Measurements from ENCODE around the gene CXCL5.
"Not testable (repeated sequence)": the region's sequence is repeated elsewhere in the genome, so short reads cannot be mapped to it uniquely, and the experiment has no call there.

The CXCL5 gene

DNA sequence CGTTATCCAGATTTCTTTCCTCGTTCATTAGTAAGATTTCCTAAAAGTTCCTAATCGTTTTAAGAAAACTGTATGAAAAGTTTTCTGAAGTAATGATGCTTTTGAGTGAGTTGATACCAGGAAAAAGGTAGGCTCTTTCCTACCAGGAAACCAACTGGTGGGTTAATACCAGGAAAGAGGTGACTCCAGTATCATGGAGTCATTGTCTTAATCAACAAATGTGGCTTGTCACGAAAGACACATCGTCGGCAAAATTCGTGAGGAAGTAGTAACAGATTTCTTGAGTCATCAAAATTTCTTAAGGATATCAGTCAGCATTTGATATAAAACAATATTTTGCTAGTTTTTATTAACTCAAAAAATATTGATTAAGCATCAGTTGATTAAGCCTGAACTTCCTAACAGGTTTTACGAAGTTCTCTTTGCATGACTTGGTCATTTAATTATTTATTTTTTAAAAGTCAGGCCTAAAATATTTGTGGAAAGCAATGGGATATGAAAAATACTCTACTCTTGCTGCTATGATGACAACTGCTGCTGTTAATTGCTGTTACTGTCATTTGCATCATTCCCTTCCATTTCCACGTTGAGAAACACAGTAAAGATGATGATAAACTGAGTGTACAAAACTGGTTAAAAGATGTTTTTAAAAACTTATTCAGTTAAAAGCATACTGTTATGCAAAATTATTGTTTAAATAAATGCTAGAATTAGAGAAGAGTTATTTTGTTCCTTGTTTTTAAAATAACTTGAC is 7.3 kb downstream of the CXCL5 start:
- Histone ChIP-seq H3K36me3 (ENCODE audit: control insufficient read depth in 2 of 2, insufficient read depth in 2 of 2, low read length in 2 of 2) (no peaks in the 10 kb centered on the region), H3K4me1 (ENCODE audit: control insufficient read depth, insufficient read depth, low read length) (no peaks in the 10 kb centered on the region), H3K4me3 (ENCODE audit: low read length in 2 of 2) (no peak overlapping the region), H3K27me3 (ENCODE audit: control insufficient read depth in 1 of 2, insufficient read depth in 2 of 2, low read length in 2 of 2) (no peaks in the 10 kb centered on the region), H3K9ac (ENCODE audit: low read length in 2 of 2) (no peak overlapping the region), H3K27ac (ENCODE audit: low read length) (no peak overlapping the region), H3K9me3 (ENCODE audit: control insufficient read depth in 2 of 2, low read length in 2 of 2) (no peaks in the 10 kb centered on the region)

DNA sequence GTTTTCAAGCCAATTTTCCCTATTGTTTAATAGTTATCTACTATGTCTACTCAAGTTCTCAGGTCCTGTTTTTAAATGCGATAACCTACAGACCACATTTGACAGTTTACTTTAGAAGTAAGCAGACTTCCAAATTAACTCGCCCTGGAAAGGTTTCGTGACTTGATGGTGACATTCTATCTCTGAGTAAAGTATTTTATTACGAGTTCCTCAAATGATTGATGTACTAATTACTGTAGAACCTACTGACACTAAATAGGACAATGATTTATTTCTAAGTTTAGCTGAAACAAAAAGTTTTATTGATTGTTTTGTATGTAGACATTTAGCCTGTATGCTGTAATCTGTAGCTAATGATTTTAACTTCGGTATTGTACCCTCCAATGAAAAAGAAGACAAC is 8.5 kb downstream of the CXCL5 start:
- Histone ChIP-seq H3K4me1 (ENCODE audit: control insufficient read depth, insufficient read depth, low read length) (no peaks in the 10 kb centered on the region), H3K27ac (ENCODE audit: low read length) (no peak overlapping the region), H3K4me3 (ENCODE audit: low read length in 2 of 2) (no peak overlapping the region)

DNA sequence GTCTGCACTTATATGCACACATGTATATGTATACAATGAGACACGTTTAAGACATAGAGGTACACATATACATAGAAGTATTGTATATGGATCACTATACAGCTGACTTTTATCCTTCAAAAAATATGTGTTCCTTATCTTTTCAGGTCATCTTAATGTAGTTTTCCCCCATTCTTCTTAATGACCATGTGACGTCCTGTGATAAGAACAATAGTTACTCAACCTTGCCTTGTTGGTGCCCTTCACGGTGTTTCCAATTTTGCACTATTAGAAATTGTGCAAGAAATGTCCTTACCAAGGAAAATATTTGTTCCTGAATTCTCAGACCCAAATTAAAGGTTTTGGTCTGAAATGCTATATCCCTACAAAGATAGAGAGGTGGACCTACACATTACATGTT is 9.4 kb downstream of the CXCL5 start:
- Histone ChIP-seq H3K4me3 (ENCODE audit: low read length in 2 of 2) (no peak overlapping the region), H3K27me3 (ENCODE audit: control insufficient read depth in 1 of 2, insufficient read depth in 2 of 2, low read length in 2 of 2) (no peaks in the 10 kb centered on the region), H3K27ac (ENCODE audit: low read length) (no peak overlapping the region), H3K36me3 (ENCODE audit: control insufficient read depth in 2 of 2, insufficient read depth in 2 of 2, low read length in 2 of 2) (no peaks in the 10 kb centered on the region), H3K9ac (ENCODE audit: low read length in 2 of 2) (no peak overlapping the region), H3K9me3 (ENCODE audit: control insufficient read depth in 2 of 2, low read length in 2 of 2) (no peaks in the 10 kb centered on the region), H3K4me1 (ENCODE audit: control insufficient read depth, insufficient read depth, low read length) (no peaks in the 10 kb centered on the region)

More for the DNA sequence above, 8.5 kb downstream of the CXCL5 start:
- no peaks in the 10 kb centered on the region for H3K36me3 ChIP-seq (ENCODE audit: control insufficient read depth in 2 of 2, insufficient read depth in 2 of 2, low read length in 2 of 2)
- no peaks in the 10 kb centered on the region for H3K27me3 ChIP-seq (ENCODE audit: control insufficient read depth in 1 of 2, insufficient read depth in 2 of 2, low read length in 2 of 2)
- no peak overlapping the region for H3K9ac ChIP-seq (ENCODE audit: low read length in 2 of 2)
- H3K9me3 ChIP-seq (ENCODE audit: control insufficient read depth in 2 of 2, low read length in 2 of 2): no peaks in the 10 kb centered on the region

DNA sequence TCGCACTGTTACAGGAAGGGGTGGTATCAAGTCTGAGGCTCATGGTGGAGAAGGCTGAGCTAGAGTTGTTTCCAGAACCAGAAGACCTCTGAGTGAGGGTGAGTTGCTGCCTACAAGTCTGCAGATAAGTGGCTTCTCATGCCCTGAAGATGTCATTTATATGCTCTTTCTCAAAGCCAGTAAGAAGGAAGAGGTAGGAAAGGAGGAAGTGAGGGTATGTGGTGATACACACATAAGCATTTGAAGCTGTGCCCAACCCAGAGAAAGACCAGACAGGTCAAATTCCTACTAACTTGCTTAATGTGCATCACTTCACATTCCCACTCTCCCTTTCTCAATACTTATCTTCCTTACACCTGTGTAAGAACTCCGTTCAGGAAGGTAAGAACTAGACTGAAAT is 10.4 kb downstream of the CXCL5 start, which contains the start of gene PPBP:
Gene PPBP (minus strand): TSS at position 130 of the 400 bp plus-strand sequence. CDS start 87 bp downstream, at position 43.
- H3K27me3 ChIP-seq (ENCODE audit: control insufficient read depth in 1 of 2, insufficient read depth in 2 of 2, low read length in 2 of 2): no peaks in the 10 kb centered on the region

DNA sequence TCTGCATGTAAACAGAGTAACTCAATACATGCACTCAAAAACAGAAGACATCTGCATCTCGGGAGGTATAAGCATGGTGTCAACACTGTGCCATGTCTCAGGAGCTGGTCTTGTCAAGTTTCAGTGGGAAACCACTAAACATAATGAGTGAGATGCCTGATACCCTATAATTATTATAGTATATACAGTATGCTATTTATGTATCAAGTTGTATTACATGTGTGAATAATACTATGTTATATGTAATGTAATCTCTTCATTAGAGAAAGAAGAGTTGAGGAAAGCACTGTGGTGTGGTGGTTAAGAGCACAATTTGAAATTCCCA is 13.0 kb downstream of the CXCL5 start:
- Histone ChIP-seq H3K9ac (ENCODE audit: low read length in 2 of 2) (no peak overlapping the region), H3K4me3 (ENCODE audit: low read length in 2 of 2) (no peak overlapping the region), H3K27ac (ENCODE audit: low read length) (no peak overlapping the region), H3K4me1 (ENCODE audit: control insufficient read depth, insufficient read depth, low read length) (no peaks in the 10 kb centered on the region), H3K27me3 (ENCODE audit: control insufficient read depth in 1 of 2, insufficient read depth in 2 of 2, low read length in 2 of 2) (peaks cover 0 to 2% of the 10 kb centered on the region in 2 donors), H3K9me3 (ENCODE audit: control insufficient read depth in 2 of 2, low read length in 2 of 2) (no peaks in the 10 kb centered on the region), H3K36me3 (ENCODE audit: control insufficient read depth in 2 of 2, insufficient read depth in 2 of 2, low read length in 2 of 2) (no peaks in the 10 kb centered on the region)

More for the DNA sequence above, 10.4 kb downstream of the CXCL5 start, which contains the start of gene PPBP:
- no peaks in the 10 kb centered on the region for H3K36me3 ChIP-seq (ENCODE audit: control insufficient read depth in 2 of 2, insufficient read depth in 2 of 2, low read length in 2 of 2)
- no peaks in the 10 kb centered on the region for H3K9me3 ChIP-seq (ENCODE audit: control insufficient read depth in 2 of 2, low read length in 2 of 2)
- no peak within 1 kb of the TSS for H3K4me3 ChIP-seq (ENCODE audit: low read length in 2 of 2)
- no peak within 1 kb of the TSS for H3K9ac ChIP-seq (ENCODE audit: low read length in 2 of 2)
- H3K4me1 ChIP-seq (ENCODE audit: control insufficient read depth, insufficient read depth, low read length): no peaks in the 10 kb centered on the region
- H3K27ac ChIP-seq (ENCODE audit: low read length): no peak within 1 kb of the TSS

DNA sequence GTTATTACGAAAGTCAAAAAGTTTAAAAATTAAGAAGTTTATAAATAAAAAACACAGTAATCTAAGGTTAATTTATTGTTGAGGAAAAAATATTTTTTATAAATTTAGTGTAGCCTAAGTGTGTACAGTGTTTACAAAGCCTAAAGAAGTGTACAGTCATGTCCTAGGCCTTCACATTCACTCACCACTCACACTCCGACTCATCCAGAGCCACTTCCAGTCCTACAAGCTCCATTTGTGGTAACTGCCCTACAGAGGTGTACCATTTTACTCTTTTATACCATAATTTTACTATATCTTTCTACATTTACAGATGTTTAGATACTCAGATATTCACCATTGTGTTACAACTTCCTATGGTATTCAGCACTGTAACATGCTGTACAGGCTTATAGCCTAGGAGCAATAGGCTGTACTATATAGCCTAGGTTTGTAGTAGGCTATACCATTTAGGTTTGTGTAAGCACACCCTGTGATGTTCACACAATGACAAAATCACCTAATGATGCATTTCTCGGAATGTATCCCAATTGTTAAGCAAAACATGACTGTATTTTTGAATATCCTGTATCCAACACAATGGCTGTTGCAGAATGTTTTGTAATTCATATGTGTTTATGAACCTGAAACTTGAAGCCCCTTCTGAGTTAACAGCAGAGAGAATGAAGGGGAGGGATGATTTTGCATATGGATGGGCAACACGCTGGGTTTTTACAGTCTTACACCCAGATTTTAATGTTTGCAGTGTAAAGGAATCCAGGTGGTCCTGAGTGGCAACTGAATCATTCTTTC is 13.5 kb downstream of the CXCL5 start:
- H3K4me1 ChIP-seq (ENCODE audit: control insufficient read depth, insufficient read depth, low read length): no peaks in the 10 kb centered on the region
- peaks cover 0 to 2% of the 10 kb centered on the region in 2 donors for H3K27me3 ChIP-seq (ENCODE audit: control insufficient read depth in 1 of 2, insufficient read depth in 2 of 2, low read length in 2 of 2)
- H3K9ac ChIP-seq (ENCODE audit: low read length in 2 of 2): no peak overlapping the region
- no peak overlapping the region for H3K4me3 ChIP-seq (ENCODE audit: low read length in 2 of 2)
- H3K36me3 ChIP-seq (ENCODE audit: control insufficient read depth in 2 of 2, insufficient read depth in 2 of 2, low read length in 2 of 2): no peaks in the 10 kb centered on the region
- no peak overlapping the region for H3K27ac ChIP-seq (ENCODE audit: low read length)
- H3K9me3 ChIP-seq (ENCODE audit: control insufficient read depth in 2 of 2, low read length in 2 of 2): no peaks in the 10 kb centered on the region

DNA sequence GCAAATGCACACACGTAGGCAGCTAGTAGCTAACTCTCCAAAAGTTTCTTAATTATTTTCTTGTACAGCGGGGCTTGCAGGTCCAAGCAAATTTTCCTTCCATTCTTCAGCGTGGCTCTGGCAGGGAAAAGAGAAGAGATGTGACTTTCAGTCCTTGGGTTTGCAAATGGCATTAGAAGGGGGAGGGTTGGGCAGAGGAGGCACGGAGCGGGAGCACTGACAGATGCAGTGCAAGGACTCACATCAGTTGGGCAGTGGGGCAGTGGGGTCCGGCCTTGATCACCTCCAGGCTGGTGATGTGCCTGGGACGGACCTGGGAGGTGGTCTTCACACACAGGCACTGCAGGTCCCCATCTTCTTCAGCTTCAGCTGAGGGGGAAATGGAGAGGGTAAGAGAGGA is 17.3 kb downstream of the CXCL5 start:
- H3K27ac ChIP-seq (ENCODE audit: low read length); H3K4me3 ChIP-seq (ENCODE audit: low read length in 2 of 2); H3K36me3 ChIP-seq (ENCODE audit: control insufficient read depth in 2 of 2, insufficient read depth in 2 of 2, low read length in 2 of 2); H3K27me3 ChIP-seq (ENCODE audit: control insufficient read depth in 1 of 2, insufficient read depth in 2 of 2, low read length in 2 of 2); H3K4me1 ChIP-seq (ENCODE audit: control insufficient read depth, insufficient read depth, low read length); H3K9me3 ChIP-seq (ENCODE audit: control insufficient read depth in 2 of 2, low read length in 2 of 2); H3K9ac ChIP-seq (ENCODE audit: low read length in 2 of 2): not testable (repeated sequence)

DNA sequence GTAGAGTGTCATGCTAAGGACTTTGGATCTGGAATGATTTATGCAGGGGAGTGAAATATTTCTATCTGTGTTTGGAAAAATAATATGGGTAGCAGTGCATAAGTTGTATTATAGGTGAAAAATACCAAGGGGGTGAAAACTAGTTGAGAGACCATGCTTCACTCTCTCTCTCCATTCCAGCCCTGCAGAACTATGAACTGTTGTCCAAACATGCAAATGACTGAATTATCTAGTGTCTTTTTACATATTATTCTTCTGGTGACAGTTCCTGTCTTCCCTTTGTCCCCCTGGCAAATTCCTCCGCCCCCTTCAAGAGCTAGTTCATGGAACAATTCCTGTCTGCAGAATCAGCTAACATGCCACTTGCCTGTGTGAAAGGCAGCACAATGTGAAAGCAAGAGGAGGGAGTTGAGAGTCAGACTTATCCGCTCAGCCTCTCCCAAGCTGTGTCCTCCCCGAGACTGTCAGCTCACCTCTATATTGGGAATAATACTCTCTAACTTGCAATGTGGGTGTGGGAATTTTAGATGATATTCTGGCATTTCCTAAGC is 19.0 kb downstream of the CXCL5 start:
- no peaks in the 10 kb centered on the region for H3K4me1 ChIP-seq (ENCODE audit: control insufficient read depth, insufficient read depth, low read length)
- peaks cover 0 to 2% of the 10 kb centered on the region in 2 donors for H3K27me3 ChIP-seq (ENCODE audit: control insufficient read depth in 1 of 2, insufficient read depth in 2 of 2, low read length in 2 of 2)
- H3K4me3 ChIP-seq (ENCODE audit: low read length in 2 of 2): no peak overlapping the region
- no peaks in the 10 kb centered on the region for H3K36me3 ChIP-seq (ENCODE audit: control insufficient read depth in 2 of 2, insufficient read depth in 2 of 2, low read length in 2 of 2)
- no peak overlapping the region for H3K9ac ChIP-seq (ENCODE audit: low read length in 2 of 2)
- no peak overlapping the region for H3K27ac ChIP-seq (ENCODE audit: low read length)
- H3K9me3 ChIP-seq (ENCODE audit: control insufficient read depth in 2 of 2, low read length in 2 of 2): no peaks in the 10 kb centered on the region

DNA sequence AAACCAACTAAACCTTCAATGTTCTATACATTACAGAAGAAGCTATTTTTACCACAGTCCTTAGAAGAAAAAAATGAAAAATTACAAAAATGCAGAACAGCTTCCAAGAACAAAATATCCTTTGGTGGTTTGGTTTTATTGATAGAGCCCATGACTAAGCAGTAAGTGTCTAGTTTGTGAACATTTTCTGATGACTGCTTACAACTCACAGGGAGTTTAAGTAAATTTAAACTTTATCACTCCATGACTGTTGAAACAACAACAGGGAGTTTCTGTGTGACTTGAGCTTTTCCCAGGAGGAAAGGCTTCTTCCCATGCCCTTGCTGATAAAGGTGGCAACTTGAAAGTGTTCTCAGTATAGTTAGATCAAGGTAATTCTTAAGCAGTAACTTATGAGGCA is 19.6 kb downstream of the CXCL5 start:
- Histone ChIP-seq H3K36me3 (ENCODE audit: control insufficient read depth in 2 of 2, insufficient read depth in 2 of 2, low read length in 2 of 2) (no peaks in the 10 kb centered on the region), H3K27me3 (ENCODE audit: control insufficient read depth in 1 of 2, insufficient read depth in 2 of 2, low read length in 2 of 2) (peaks cover 0 to 2% of the 10 kb centered on the region in 2 donors), H3K9me3 (ENCODE audit: control insufficient read depth in 2 of 2, low read length in 2 of 2) (no peaks in the 10 kb centered on the region), H3K4me3 (ENCODE audit: low read length in 2 of 2) (no peak overlapping the region), H3K4me1 (ENCODE audit: control insufficient read depth, insufficient read depth, low read length) (no peaks in the 10 kb centered on the region), H3K9ac (ENCODE audit: low read length in 2 of 2) (no peak overlapping the region), H3K27ac (ENCODE audit: low read length) (no peak overlapping the region)

DNA sequence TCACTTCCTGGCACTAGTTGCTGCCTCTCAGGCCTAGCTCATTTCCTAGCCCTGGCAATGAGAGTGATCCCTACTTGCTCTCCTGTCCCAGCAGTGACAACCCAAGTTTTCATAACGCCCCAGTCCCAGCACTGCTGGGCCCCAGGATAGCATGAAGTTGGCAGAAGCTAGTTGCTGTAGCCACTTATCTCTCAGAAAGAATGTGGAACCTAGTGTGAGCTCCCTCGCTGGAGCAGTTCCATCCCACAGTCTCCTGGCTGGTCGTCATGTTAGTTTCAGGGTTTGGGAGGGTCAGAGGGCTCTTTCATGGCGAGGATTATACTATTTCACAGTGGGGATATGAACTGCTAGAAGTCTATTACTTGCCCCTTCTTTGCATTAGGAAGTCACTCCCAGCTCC is 21.8 kb downstream of the CXCL5 start:
- H3K27ac ChIP-seq (ENCODE audit: low read length): no peak overlapping the region
- peaks cover 0 to 2% of the 10 kb centered on the region in 2 donors for H3K27me3 ChIP-seq (ENCODE audit: control insufficient read depth in 1 of 2, insufficient read depth in 2 of 2, low read length in 2 of 2)
- H3K4me3 ChIP-seq (ENCODE audit: low read length in 2 of 2): no peak overlapping the region
- H3K9me3 ChIP-seq (ENCODE audit: control insufficient read depth in 2 of 2, low read length in 2 of 2): no peaks in the 10 kb centered on the region
- H3K36me3 ChIP-seq (ENCODE audit: control insufficient read depth in 2 of 2, insufficient read depth in 2 of 2, low read length in 2 of 2): no peaks in the 10 kb centered on the region
- H3K9ac ChIP-seq (ENCODE audit: low read length in 2 of 2): no peak overlapping the region
- H3K4me1 ChIP-seq (ENCODE audit: control insufficient read depth, insufficient read depth, low read length): no peaks in the 10 kb centered on the region

DNA sequence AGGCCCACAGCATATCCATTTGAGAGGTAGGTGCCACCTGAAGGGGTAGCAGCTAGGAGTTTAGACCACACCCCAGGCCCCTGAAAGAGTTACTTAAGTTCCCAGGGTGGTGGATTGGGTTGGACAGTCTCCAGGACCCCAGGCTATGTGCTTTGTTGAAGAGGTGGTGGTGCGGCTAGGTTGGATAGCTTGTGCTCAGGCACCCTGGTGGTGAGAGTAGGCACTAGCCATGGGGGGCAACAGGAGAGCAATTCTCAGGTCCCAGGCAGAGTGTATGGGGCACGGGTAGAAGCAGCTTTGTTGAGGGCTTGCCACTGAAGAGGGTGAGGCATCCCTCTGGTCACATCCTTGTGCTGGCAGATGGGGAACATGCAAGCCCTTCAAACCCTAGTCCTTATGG is 22.3 kb downstream of the CXCL5 start:
- Histone ChIP-seq H3K27me3 (ENCODE audit: control insufficient read depth in 1 of 2, insufficient read depth in 2 of 2, low read length in 2 of 2) (no peaks in the 10 kb centered on the region), H3K9ac (ENCODE audit: low read length in 2 of 2) (no peak overlapping the region), H3K27ac (ENCODE audit: low read length) (no peak overlapping the region), H3K36me3 (ENCODE audit: control insufficient read depth in 2 of 2, insufficient read depth in 2 of 2, low read length in 2 of 2) (no peaks in the 10 kb centered on the region), H3K9me3 (ENCODE audit: control insufficient read depth in 2 of 2, low read length in 2 of 2) (no peaks in the 10 kb centered on the region), H3K4me1 (ENCODE audit: control insufficient read depth, insufficient read depth, low read length) (no peaks in the 10 kb centered on the region), H3K4me3 (ENCODE audit: low read length in 2 of 2) (no peak overlapping the region)

Data from stomach smooth muscle (tissue), 2 donors.